HG03175 (cell line): ENCODE data around the gene ZMIZ2.
"Not testable (repeated sequence)": the region's sequence is repeated elsewhere in the genome, so short reads cannot be mapped to it uniquely, and the experiment has no call there.

Experiments
- ATAC-seq: cut with Tn5 transposase; IDR thresholded peaks from one replicate; pipeline ENCODE4 v1.9.1; 2021; ENCODE audit warnings: mild to moderate bottlenecking, moderate library complexity; ENCODE audit not compliant: unreplicated experiment

The ZMIZ2 gene

GRCh38 chr7:44748045-44748947, at the start of gene ZMIZ2:
Gene ZMIZ2, plus strand, starts transcription at chr7:44748847. Its CDS starts 7,403 bp downstream, at chr7:44756250.
- ATAC-seq, result peak; percentile 80

GRCh38 chr7:44699598-44699997, 49.0 kb upstream of the ZMIZ2 start:
- ATAC-seq, result not testable (repeated sequence)

- no peak for ATAC-seq
Observed at GRCh38 chr7:44700322-44700721, 48.3 kb upstream of the ZMIZ2 start.

- ATAC-seq, result not testable (repeated sequence)
Observed at GRCh38 chr7:44703391-44703790, 45.3 kb upstream of the ZMIZ2 start.

GRCh38 chr7:44703921-44704320, 44.7 kb upstream of the ZMIZ2 start:
- no peak for ATAC-seq

- ATAC-seq, result no peak
Observed at GRCh38 chr7:44705434-44705833, 43.2 kb upstream of the ZMIZ2 start.

GRCh38 chr7:44706788-44707557, 41.7 kb upstream of the ZMIZ2 start:
- ATAC-seq, result no peak

GRCh38 chr7:44707558-44708230, 41.0 kb upstream of the ZMIZ2 start:
- no peak for ATAC-seq

GRCh38 chr7:44709011-44709915, 39.4 kb upstream of the ZMIZ2 start:
- no peak for ATAC-seq

GRCh38 chr7:44709945-44710596, 38.6 kb upstream of the ZMIZ2 start:
- ATAC-seq, result no peak

GRCh38 chr7:44711528-44711927, 37.1 kb upstream of the ZMIZ2 start:
- ATAC-seq, result no peak

GRCh38 chr7:44712012-44712411, 36.6 kb upstream of the ZMIZ2 start:
- ATAC-seq, result no peak

- ATAC-seq, result no peak
Observed at GRCh38 chr7:44713141-44713540, 35.5 kb upstream of the ZMIZ2 start.

GRCh38 chr7:44713680-44714335, 34.8 kb upstream of the ZMIZ2 start:
- ATAC-seq, result no peak

- ATAC-seq, result no peak
Observed at GRCh38 chr7:44716205-44716604, 32.4 kb upstream of the ZMIZ2 start.

- ATAC-seq, result no peak
Observed at GRCh38 chr7:44720301-44720700, 28.3 kb upstream of the ZMIZ2 start.

GRCh38 chr7:44724276-44724675, 24.4 kb upstream of the ZMIZ2 start:
- no peak for ATAC-seq

GRCh38 chr7:44726250-44726649, 22.4 kb upstream of the ZMIZ2 start:
- not testable (repeated sequence) for ATAC-seq
